H1 (cell line): ENCODE measurements around the gene ABHD10. TPM values are rescaled to one million over a fixed set of nuclear protein-coding genes. Genes with fewer than 3 reads are reported as not detected.

ENCODE experiments used
- CTCF ChIA-PET: fragments of 300-600 bp; sonication (Branson Sonifier 250); formaldehyde crosslinking; loops from one replicate; lab custom pipeline; 2021; ENCODE audit not compliant: partially characterized antibody; lab: Charles Lee
- POLR2A ChIA-PET: fragments of 300-600 bp; sonication (Branson Sonifier 250); formaldehyde crosslinking; loops from one replicate; lab custom pipeline; 2021; ENCODE audit warnings: inconsistent platforms; ENCODE audit not compliant: partially characterized antibody; lab: Charles Lee
- DNase-seq, 2 experiments: peaks; one replicate each; pipeline versions ENCODE4 v3.0.0 to v3.0.0-alpha.2; 2010 to 2022; ENCODE audit warnings: low spot score in 2 of 2, low read depth in 1 of 2, mixed read lengths in 1 of 2
- FAIRE-seq: peaks from 2 replicates; lab custom pipeline; 2011; peaks lifted over from hg19 to GRCh38; lab: Jason Lieb, UNC
- H2AFZ ChIP-seq: 2 replicates; pipeline ENCODE4 v1.8.1; 2012; ENCODE audit warnings: low read length, inconsistent platforms
- H2AK5ac ChIP-seq: 2 replicates; pipeline ENCODE4 v1.6.1; 2013; ENCODE audit warnings: low read depth, low read length
- H2BK120ac ChIP-seq: replicated peaks from 2 replicates; pipeline ENCODE3; 2013; ENCODE audit warnings: low read depth, low read length, inconsistent platforms
- H2BK12ac ChIP-seq: 2 replicates; pipeline ENCODE4 v1.6.1; 2013; ENCODE audit warnings: low read depth, low read length
- H2BK15ac ChIP-seq: 2 replicates; pipeline ENCODE4 v1.6.1; 2013; ENCODE audit warnings: low read length
- H2BK20ac ChIP-seq: 2 replicates; pipeline ENCODE4 v1.6.1; 2013; ENCODE audit warnings: low read length
- H2BK5ac ChIP-seq: 2 replicates; pipeline ENCODE4 v1.6.1; 2013; ENCODE audit warnings: low read depth, low read length
- H3K14ac ChIP-seq: 2 replicates; pipeline ENCODE4 v1.6.1; 2013; ENCODE audit warnings: inconsistent platforms; ENCODE audit not compliant: insufficient read length
- H3K18ac ChIP-seq: 2 replicates; pipeline ENCODE4 v1.6.1; 2013; ENCODE audit warnings: low read length; ENCODE audit errors: extremely low read depth
- H3K23ac ChIP-seq: 2 replicates; pipeline ENCODE4 v1.6.1; 2013; ENCODE audit warnings: inconsistent platforms; ENCODE audit not compliant: insufficient read length
- H3K23me2 ChIP-seq: 2 replicates; pipeline ENCODE4 v1.6.1; 2013; ENCODE audit warnings: low read depth, low read length
- H3K27ac ChIP-seq: 2 replicates; pipeline ENCODE4 v1.6.1; 2011; ENCODE audit warnings: low read depth, low read length, inconsistent platforms
- H3K27me3 ChIP-seq, 4 experiments: replicated peaks in 1 of 4; 1 replicate in 1 of 4; 2 replicates in 3 of 4; pipeline versions ENCODE4 v1.6.1 to v1.8.1; 2011 to 2013; ENCODE audit warnings: low read length in 3 of 4, mild to moderate bottlenecking in 3 of 4, inconsistent platforms in 2 of 4, mixed read lengths in 2 of 4, moderate library complexity in 1 of 4; ENCODE audit not compliant: control insufficient read depth in 3 of 4, insufficient read depth in 3 of 4; ENCODE audit errors: extremely low read depth in 1 of 4
- H3K36me3 ChIP-seq, 4 experiments: 2 replicates each; pipeline versions ENCODE4 v1.6.1 to v1.8.1; 2011 to 2013; ENCODE audit warnings: mild to moderate bottlenecking in 4 of 4, low read length in 3 of 4, moderate library complexity in 2 of 4, control low read depth in 1 of 4, inconsistent platforms in 1 of 4; ENCODE audit not compliant: insufficient read depth in 4 of 4, control insufficient read depth in 2 of 4
- H3K4ac ChIP-seq: replicated peaks from 2 replicates; pipeline ENCODE3; 2013; ENCODE audit warnings: low read length, low read depth, mixed read lengths, inconsistent platforms; ENCODE audit not compliant: insufficient read length
- H3K4me1 ChIP-seq, 4 experiments: replicated peaks in 1 of 4; 1 replicate in 1 of 4; 2 replicates in 3 of 4; pipeline versions ENCODE4 v1.6.1 to v1.8.1; 2011 to 2013; ENCODE audit warnings: low read length in 3 of 4, inconsistent platforms in 2 of 4, mixed read lengths in 1 of 4; ENCODE audit not compliant: insufficient read depth in 4 of 4, control insufficient read depth in 3 of 4
- H3K4me2 ChIP-seq, 2 experiments: 2 replicates each; pipeline versions ENCODE4 v1.6.1 to v1.8.1; 2011 to 2013; ENCODE audit warnings: low read depth in 2 of 2, low read length in 2 of 2, control low read depth in 1 of 2, inconsistent platforms in 1 of 2, mild to moderate bottlenecking in 1 of 2; ENCODE audit not compliant: insufficient read depth in 1 of 2
- H3K4me3 ChIP-seq, 4 experiments: fragments of 200-600, 300-600 bp in 1 of 4; sonication (generic), shearing (Covaris generic), sonication (Bioruptor Twin) in 1 of 4; 2 replicates each; pipeline versions ENCODE4 v1.5.1 to v1.8.1; 2011 to 2016; ENCODE audit warnings: low read length in 4 of 4, low read depth in 3 of 4, control low read depth in 2 of 4, inconsistent platforms in 2 of 4, mild to moderate bottlenecking in 2 of 4, mixed read lengths in 1 of 4, moderate library complexity in 1 of 4; ENCODE audit not compliant: insufficient read depth in 2 of 4; ENCODE audit errors: extremely low read depth in 1 of 4
- H3K56ac ChIP-seq: replicated peaks from 2 replicates; pipeline ENCODE3; 2013; ENCODE audit warnings: low read depth, mild to moderate bottlenecking, mixed read lengths, low read length, inconsistent platforms; ENCODE audit not compliant: insufficient read length
- H3K79me1 ChIP-seq: 2 replicates; pipeline ENCODE4 v1.6.1; 2013; ENCODE audit warnings: low read depth, low read length, control low read depth
- H3K79me2 ChIP-seq, 2 experiments: 2 replicates each; pipeline versions ENCODE4 v1.6.1 to v1.8.1; 2012 to 2013; ENCODE audit warnings: low read length in 2 of 2, mild to moderate bottlenecking in 2 of 2, inconsistent platforms in 1 of 2; ENCODE audit not compliant: insufficient read depth in 2 of 2, control insufficient read depth in 1 of 2
- H3K9ac ChIP-seq, 4 experiments: replicated peaks in 1 of 4; 1 replicate in 1 of 4; 2 replicates in 3 of 4; pipeline versions ENCODE4 v1.6.1 to v1.8.1; 2011 to 2013; ENCODE audit warnings: low read depth in 3 of 4, low read length in 3 of 4, control low read depth in 2 of 4, mild to moderate bottlenecking in 2 of 4, moderate library complexity in 2 of 4, inconsistent platforms in 1 of 4; ENCODE audit errors: extremely low read depth in 1 of 4
- H3K9me3 ChIP-seq, 2 experiments: 2 replicates each; pipeline versions ENCODE4 v1.6.1 to v1.8.1; 2012 to 2013; ENCODE audit warnings: mild to moderate bottlenecking in 2 of 2, moderate library complexity in 2 of 2, control low read depth in 1 of 2, inconsistent platforms in 1 of 2, low read depth in 1 of 2, low read length in 1 of 2, mixed read lengths in 1 of 2; ENCODE audit not compliant: insufficient read depth in 2 of 2
- H4K20me1 ChIP-seq, 2 experiments: replicated peaks in 1 of 2; 2 replicates each; pipeline versions ENCODE3 to v1.8.1; 2011 to 2013; ENCODE audit warnings: inconsistent platforms in 2 of 2, low read length in 2 of 2, mild to moderate bottlenecking in 1 of 2; ENCODE audit not compliant: insufficient read depth in 2 of 2, control insufficient read depth in 1 of 2
- H4K5ac ChIP-seq: 2 replicates; pipeline ENCODE4 v1.6.1; 2013; ENCODE audit warnings: low read length, low read depth, mixed read lengths, inconsistent platforms; ENCODE audit not compliant: insufficient read length
- H4K8ac ChIP-seq: 2 replicates; pipeline ENCODE4 v1.8.0; 2013; ENCODE audit warnings: mild to moderate bottlenecking, moderate library complexity, low read length, inconsistent platforms; ENCODE audit not compliant: insufficient read depth; ENCODE audit errors: extremely low read depth
- H4K91ac ChIP-seq: replicated peaks from 2 replicates; pipeline ENCODE3; 2013; ENCODE audit warnings: low read length, mixed read lengths, inconsistent platforms; ENCODE audit not compliant: insufficient read length
- HDAC2 ChIP-seq, 2 experiments: fragments of 300-600 bp in 1 of 2; sonication (generic) in 1 of 2; IDR thresholded peaks; 2 replicates each; pipeline ENCODE4 v1.6.1; 2011 to 2012; ENCODE audit warnings: low read depth in 2 of 2, low read length in 2 of 2, mild to moderate bottlenecking in 2 of 2, moderate library complexity in 2 of 2, borderline replicate concordance in 1 of 2, inconsistent platforms in 1 of 2
- JUND ChIP-seq: IDR thresholded peaks from 2 replicates; pipeline ENCODE4 v1.6.1; 2011; ENCODE audit warnings: mild to moderate bottlenecking, improper control_type of control experiment, low read length
- NRF1 ChIP-seq: IDR thresholded peaks from 2 replicates; pipeline ENCODE4 v1.6.1; 2011; ENCODE audit warnings: mild to moderate bottlenecking, low read depth, low read length, improper control_type of control experiment
- TEAD4 ChIP-seq: IDR thresholded peaks from 2 replicates; pipeline ENCODE4 v1.6.1; 2012; ENCODE audit warnings: low read depth, low read length, inconsistent platforms, mixed read lengths
- WGBS, 2 experiments: shearing (Covaris generic) in 1 of 2; methylation state at CpG; one replicate each; pipeline versions ENCODE4 v1.1.6 to v1.1.7; 2013 to 2015; ENCODE audit warnings: low lambda C conversion rate in 2 of 2, mixed read lengths in 2 of 2, inconsistent platforms in 1 of 2, low coverage in 1 of 2, missing lambda C conversion rate in 1 of 2; ENCODE audit not compliant: insufficient replicate concordance in 2 of 2, insufficient coverage in 1 of 2, insufficient read length in 1 of 2; ENCODE audit errors: extremely low coverage in 1 of 2, missing lambda C conversion rate in 1 of 2; 5-methylcytosine and 5-hydroxymethylcytosine counted together
- polyA plus RNA-seq, 7 experiments: library from polyadenylated mRNA; depleted of rRNA in 3 of 7; stranded (reverse) in 5 of 7; unstranded in 2 of 7; fragments of >200 nt in 5 of 7; fragments of 200-250 nt in 2 of 7; gene quantifications; 1 replicate in 5 of 7; 2 replicates in 1 of 7; 4 replicates in 1 of 7; pipeline versions ENCODE4 v1.2.1 to v1.2.3, GENCODE V29; 2011 to 2013; ENCODE audit warnings: missing spikeins in 2 of 7, mixed read lengths in 2 of 7
- total RNA-seq: library from RNA; stranded (reverse); fragmentation: NEBNext Ultra II Directional; extraction: Animal tissue kit (Norgen Biotek cat#: 25700); gene quantifications from 2 replicates; pipeline ENCODE4 v1.2.1, GENCODE V29; 2021
- TF ChIP-seq, protein P1 (sequence below): IDR thresholded peaks from 2 replicates; pipeline ENCODE4 v1.6.1; 2012; ENCODE audit warnings: low read length, inconsistent platforms
- TF ChIP-seq, protein P2 (sequence below): IDR thresholded peaks from 2 replicates; pipeline ENCODE4 v1.6.1; 2012; ENCODE audit warnings: inconsistent platforms

ABHD10 gene
- total and polyA plus RNA-seq, 2 of the 8 experiments (the other 6 are each of a cell fraction or from before 2014, with no cell fraction given) = 10.9 to 24.6 TPM

DNA sequence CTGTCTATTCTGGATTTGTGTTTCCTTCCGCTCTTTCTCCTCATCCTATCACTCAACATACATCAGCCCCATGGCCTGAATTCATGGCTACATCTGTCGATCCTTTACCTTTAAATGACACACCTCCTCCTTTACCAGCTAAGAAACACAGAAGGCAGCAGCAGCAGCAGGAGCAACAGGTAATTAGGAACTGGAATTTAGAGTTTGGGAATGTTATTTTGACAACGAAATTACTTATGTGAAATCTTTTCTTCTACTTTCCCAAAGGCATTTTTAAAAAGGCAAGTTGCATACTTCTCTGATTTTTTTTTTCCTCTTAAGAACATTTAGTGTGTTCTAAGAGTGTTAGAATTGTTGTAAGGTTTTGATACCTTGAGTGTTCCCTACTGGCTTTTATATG lies 29.1 kb upstream of the ABHD10 start:
- Histone ChIP-seq H3K4me2 (no peak overlapping the region), H4K91ac (no peak overlapping the region), H3K27ac (no peak overlapping the region), H2BK5ac (no peak overlapping the region), H4K8ac (no peak overlapping the region), H3K9ac (no peak overlapping the region), H3K23ac (no peak overlapping the region), H4K20me1 (no peaks in the 10 kb centered on the region), H3K36me3 (no peaks in the 10 kb centered on the region), H3K79me1 (no peaks in the 10 kb centered on the region), H2BK15ac (no peak overlapping the region), H2BK12ac (no peak overlapping the region), H3K4ac (no peak overlapping the region), H4K5ac (no peak overlapping the region), H3K27me3 (no peaks in the 10 kb centered on the region), H3K9me3 (no peaks in the 10 kb centered on the region), H3K56ac (no peak overlapping the region), H3K23me2 (no peaks in the 10 kb centered on the region), H3K79me2 (no peaks in the 10 kb centered on the region), H2AK5ac (no peak overlapping the region), H3K18ac (no peak overlapping the region), H2BK20ac (no peak overlapping the region), H3K14ac (no peak overlapping the region), H2AFZ (no peak overlapping the region), H3K4me3 (no peak overlapping the region), H3K4me1 (peaks cover 0 to 5% (median 1%) of the 10 kb centered on the region in 4 experiments; a peak in 4 of 7 replicates), H2BK120ac (no peak overlapping the region)
- 91% methylated on average over 3 of the region's 3 CpGs; no CpG with 5 or more reads in 1 of the 2 experiments for WGBS, 2 experiments
- no peak for FAIRE-seq
- TF ChIP-seq NRF1 = no peak
- TF ChIP-seq, protein P1, sequence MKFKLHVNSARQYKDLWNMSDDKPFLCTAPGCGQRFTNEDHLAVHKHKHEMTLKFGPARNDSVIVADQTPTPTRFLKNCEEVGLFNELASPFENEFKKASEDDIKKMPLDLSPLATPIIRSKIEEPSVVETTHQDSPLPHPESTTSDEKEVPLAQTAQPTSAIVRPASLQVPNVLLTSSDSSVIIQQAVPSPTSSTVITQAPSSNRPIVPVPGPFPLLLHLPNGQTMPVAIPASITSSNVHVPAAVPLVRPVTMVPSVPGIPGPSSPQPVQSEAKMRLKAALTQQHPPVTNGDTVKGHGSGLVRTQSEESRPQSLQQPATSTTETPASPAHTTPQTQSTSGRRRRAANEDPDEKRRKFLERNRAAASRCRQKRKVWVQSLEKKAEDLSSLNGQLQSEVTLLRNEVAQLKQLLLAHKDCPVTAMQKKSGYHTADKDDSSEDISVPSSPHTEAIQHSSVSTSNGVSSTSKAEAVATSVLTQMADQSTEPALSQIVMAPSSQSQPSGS = no peak
- TF ChIP-seq JUND = no peak
- TF ChIP-seq, protein P2, sequence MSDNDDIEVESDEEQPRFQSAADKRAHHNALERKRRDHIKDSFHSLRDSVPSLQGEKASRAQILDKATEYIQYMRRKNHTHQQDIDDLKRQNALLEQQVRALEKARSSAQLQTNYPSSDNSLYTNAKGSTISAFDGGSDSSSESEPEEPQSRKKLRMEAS = no peak
- TF ChIP-seq HDAC2 (IDR thresholded peaks at IDR 0.05; ENCODE audit: borderline replicate concordance in 1 of 2, low read depth in 2 of 2, low read length in 2 of 2) = no peak
- TF ChIP-seq TEAD4 = no peak
- no peak for DNase-seq
- ChIA-PET CTCF (interaction anchor here (0.6 kb wide), 1 partner anchor 44 kb away, joined by 4 read pairs; no protein-coding TSS in a partner anchor), POLR2A (interaction anchor here (0.6 kb wide), 1 partner anchor 103 kb away, joined by 4 read pairs; no protein-coding TSS in a partner anchor)
